Skeletal muscle satellite cell (primary cell): ENCODE data around the gene MXD3. TPM values are rescaled to one million over a fixed set of nuclear protein-coding genes. Genes with fewer than 3 reads are reported as not detected.
"Not testable (repeated sequence)": the region's sequence is repeated elsewhere in the genome, so short reads cannot be mapped to it uniquely, and the experiment has no call there.

Source experiments
- H3K27me3 ChIP-seq: 2 replicates; pipeline ENCODE4 v1.7.0; 2013; ENCODE audit warnings: low read length; ENCODE audit not compliant: control insufficient read depth, insufficient read depth
- H3K36me3 ChIP-seq: 2 replicates; pipeline ENCODE4 v1.7.0; 2013; ENCODE audit warnings: mild to moderate bottlenecking, control low read depth, low read length; ENCODE audit not compliant: insufficient read depth
- H3K4me1 ChIP-seq: 2 replicates; pipeline ENCODE4 v1.7.0; 2013; ENCODE audit warnings: low read length; ENCODE audit not compliant: control insufficient read depth, insufficient read depth
- H3K4me2 ChIP-seq: 2 replicates; pipeline ENCODE4 v1.7.0; 2013; ENCODE audit warnings: mild to moderate bottlenecking, low read length
- H3K4me3 ChIP-seq: 2 replicates; pipeline ENCODE4 v1.7.0; 2013; ENCODE audit warnings: low read length
- H3K9ac ChIP-seq: 2 replicates; pipeline ENCODE4 v1.7.0; 2013; ENCODE audit warnings: mild to moderate bottlenecking, low read depth, low read length, moderate library complexity
- H3K9me3 ChIP-seq: replicated peaks from 2 replicates; pipeline ENCODE4 v1.7.0; 2013; ENCODE audit warnings: mild to moderate bottlenecking, control low read depth, low read length
- total RNA-seq: library from RNA; depleted of rRNA; stranded (reverse); fragments of >200 nt; gene quantifications from 2 replicates; pipeline ENCODE4 v1.2.3, GENCODE V29; 2012; rRNA removed

The MXD3 gene, protein sequence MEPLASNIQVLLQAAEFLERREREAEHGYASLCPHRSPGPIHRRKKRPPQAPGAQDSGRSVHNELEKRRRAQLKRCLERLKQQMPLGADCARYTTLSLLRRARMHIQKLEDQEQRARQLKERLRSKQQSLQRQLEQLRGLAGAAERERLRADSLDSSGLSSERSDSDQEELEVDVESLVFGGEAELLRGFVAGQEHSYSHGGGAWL
- total RNA-seq = 2.3 and 3.5 TPM in 2 replicates

GRCh38 chr5:177311723-177312648 lies at the start of gene MXD3:
TSS of gene MXD3 (minus strand) at chr5:177311898. CDS start at chr5:177311830, 68 bp downstream.
- Histone ChIP-seq H3K4me1 (peaks cover 30% of the 10 kb centered on the region), H3K4me3 (peak within 1 kb of the TSS; percentile 87), H3K27me3 (no peaks in the 10 kb centered on the region), H3K4me2 (peak within 1 kb of the TSS; percentile 100), H3K36me3 (peaks cover 8% of the 10 kb centered on the region), H3K9me3 (no peaks in the 10 kb centered on the region), H3K9ac (peak within 1 kb of the TSS; percentile 81)

GRCh38 chr5:177360740-177361139 lies 49.0 kb upstream of the MXD3 start:
- not testable (repeated sequence) for H3K4me2 ChIP-seq, H3K9me3 ChIP-seq, H3K36me3 ChIP-seq, H3K9ac ChIP-seq, H3K4me3 ChIP-seq
- peaks cover 48% of the 10 kb centered on the region for H3K27me3 ChIP-seq
- peaks cover 12% of the 10 kb centered on the region for H3K4me1 ChIP-seq

DNA sequence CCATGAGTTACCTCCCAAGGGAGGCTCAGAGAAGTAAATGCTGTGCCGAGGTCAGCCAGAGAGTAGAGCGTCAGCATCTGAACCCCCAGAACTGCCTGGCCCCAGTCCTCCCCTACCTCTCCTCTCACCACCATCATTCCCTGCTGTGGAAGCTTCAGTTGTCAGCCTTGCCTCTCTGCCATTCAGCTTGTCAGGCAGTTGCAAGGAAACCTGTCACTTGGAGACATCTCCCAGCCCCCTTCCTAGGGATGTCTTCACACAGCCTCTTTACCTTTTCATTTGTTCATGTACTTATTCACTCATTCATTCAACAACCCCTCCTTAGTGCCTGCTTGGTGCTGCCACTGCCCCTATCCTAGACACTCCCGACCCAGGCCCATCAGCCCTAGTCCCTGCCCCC lies 48.2 kb upstream of the MXD3 start:
- H3K4me1 ChIP-seq = peaks cover 12% of the 10 kb centered on the region

GRCh38 chr5:177359451-177359851 lies 47.8 kb upstream of the MXD3 start:
- Histone ChIP-seq H3K9ac (no peak overlapping the region), H3K4me1 (peaks cover 12% of the 10 kb centered on the region), H3K27me3 (peaks cover 50% of the 10 kb centered on the region), H3K4me2 (no peak overlapping the region), H3K9me3 (no peaks in the 10 kb centered on the region), H3K4me3 (no peak overlapping the region), H3K36me3 (no peaks in the 10 kb centered on the region)

More for the DNA sequence above, 48.2 kb upstream of the MXD3 start:
- H3K36me3 ChIP-seq = no peaks in the 10 kb centered on the region
- H3K4me2 ChIP-seq = no peak overlapping the region
- no peak overlapping the region for H3K4me3 ChIP-seq
- no peaks in the 10 kb centered on the region for H3K9me3 ChIP-seq
- peaks cover 48% of the 10 kb centered on the region for H3K27me3 ChIP-seq
- no peak overlapping the region for H3K9ac ChIP-seq

DNA sequence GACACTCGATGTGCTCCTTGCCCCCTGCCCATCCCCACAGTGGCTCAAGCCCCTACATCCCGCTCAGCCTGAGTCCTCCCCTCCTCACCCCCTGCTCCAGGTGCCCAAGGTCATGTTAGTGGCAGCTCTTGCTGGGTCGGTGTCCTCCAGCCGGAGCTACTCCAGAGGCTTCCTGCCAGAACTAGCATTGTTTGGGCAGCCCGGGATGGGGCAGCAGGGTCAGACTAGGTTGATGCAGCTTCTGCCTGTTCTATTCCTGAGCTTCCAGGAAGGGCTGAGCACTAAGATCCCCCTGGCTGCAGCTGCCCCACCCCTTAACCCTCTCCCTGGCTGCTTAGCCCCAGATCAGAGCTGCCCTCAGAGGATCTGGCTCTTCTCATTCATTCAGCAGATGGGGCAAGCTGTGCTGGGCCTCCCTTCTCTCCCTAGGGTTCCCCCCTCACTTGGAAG lies 46.7 kb upstream of the MXD3 start:
- Histone ChIP-seq H3K4me2 (peak overlapping the region; percentile 64), H3K36me3 (no peaks in the 10 kb centered on the region), H3K9me3 (no peaks in the 10 kb centered on the region), H3K27me3 (peaks cover 50% of the 10 kb centered on the region), H3K4me1 (peaks cover 11% of the 10 kb centered on the region), H3K9ac (no peak overlapping the region), H3K4me3 (no peak overlapping the region)

- H3K4me3 ChIP-seq = peak within 1 kb of the TSS; percentile 47
Observed at GRCh38 chr5:177357459-177358351, 46.0 kb upstream of the MXD3 start, which contains the start of gene RGS14. TSS of gene RGS14 (plus strand) at chr5:177357924. CDS start at chr5:177358025, 101 bp downstream.

DNA sequence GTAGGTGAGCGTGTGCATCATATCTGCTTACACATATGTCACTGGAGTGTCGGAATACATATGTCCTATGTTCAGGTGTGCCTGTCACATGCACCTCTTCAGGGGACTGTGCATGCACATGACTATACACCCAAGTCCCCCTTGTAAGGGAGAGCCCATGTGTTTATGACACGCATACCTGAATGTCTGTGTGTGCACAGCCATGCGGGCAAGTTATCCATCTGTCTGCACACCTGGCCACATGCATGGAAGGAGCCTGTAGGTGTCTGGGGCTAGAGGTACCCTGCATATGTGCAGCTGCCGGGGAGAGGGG lies 45.4 kb upstream of the MXD3 start:
- no peak overlapping the region for H3K4me2 ChIP-seq
- no peaks in the 10 kb centered on the region for H3K36me3 ChIP-seq
- peaks cover 47% of the 10 kb centered on the region for H3K27me3 ChIP-seq
- H3K4me1 ChIP-seq = peaks cover 7% of the 10 kb centered on the region
- no peak overlapping the region for H3K9ac ChIP-seq
- H3K4me3 ChIP-seq = no peak overlapping the region
- no peaks in the 10 kb centered on the region for H3K9me3 ChIP-seq

More at GRCh38 chr5:177357459-177358351, 46.0 kb upstream of the MXD3 start, which contains the start of gene RGS14:
- Histone ChIP-seq H3K4me1 (peaks cover 5% of the 10 kb centered on the region), H3K36me3 (no peaks in the 10 kb centered on the region), H3K9me3 (no peaks in the 10 kb centered on the region), H3K9ac (no peak within 1 kb of the TSS), H3K27me3 (peaks cover 50% of the 10 kb centered on the region), H3K4me2 (peak within 1 kb of the TSS; percentile 64)

GRCh38 chr5:177356746-177357145 lies 45.0 kb upstream of the MXD3 start:
- Histone ChIP-seq H3K36me3 (no peaks in the 10 kb centered on the region), H3K9ac (no peak overlapping the region), H3K4me3 (no peak overlapping the region), H3K9me3 (no peaks in the 10 kb centered on the region), H3K4me2 (no peak overlapping the region), H3K4me1 (peaks cover 9% of the 10 kb centered on the region), H3K27me3 (peaks cover 44% of the 10 kb centered on the region)

GRCh38 chr5:177355868-177356168 lies 44.1 kb upstream of the MXD3 start:
- Histone ChIP-seq H3K4me1 (peaks cover 10% of the 10 kb centered on the region), H3K9ac (no peak overlapping the region), H3K4me3 (no peak overlapping the region), H3K9me3 (no peaks in the 10 kb centered on the region), H3K36me3 (no peaks in the 10 kb centered on the region), H3K4me2 (no peak overlapping the region), H3K27me3 (peaks cover 36% of the 10 kb centered on the region)

- Histone ChIP-seq H3K9me3 (no peaks in the 10 kb centered on the region), H3K9ac (no peak overlapping the region), H3K27me3 (peaks cover 36% of the 10 kb centered on the region), H3K4me3 (no peak overlapping the region), H3K36me3 (no peaks in the 10 kb centered on the region), H3K4me1 (peaks cover 15% of the 10 kb centered on the region), H3K4me2 (no peak overlapping the region)
Observed at GRCh38 chr5:177355162-177355867, 43.6 kb upstream of the MXD3 start.
